Fibroblast of mammary gland (primary cell): ENCODE data around the gene TOB1.

Source experiments
- DNase-seq: peaks from one replicate; pipeline ENCODE4 v3.0.0-alpha.2; 2010; ENCODE audit warnings: low read depth
- H3K4me3 ChIP-seq: 2 replicates; pipeline ENCODE4 v1.5.1; 2011; ENCODE audit warnings: low read depth, mild to moderate bottlenecking, low read length, moderate library complexity; ENCODE audit not compliant: control insufficient read depth
- CTCF ChIP-seq: conservative IDR thresholded peaks from 2 replicates; pipeline ENCODE4 v1.5.1; 2011; ENCODE audit warnings: low read depth, low read length, inconsistent platforms; ENCODE audit not compliant: control insufficient read depth, insufficient read depth

TOB1 gene

GRCh38 chr17:50839591-50840310, 26.4 kb downstream of the TOB1 start:
- DNase-seq, result no peak
- H3K4me3 ChIP-seq, result no peak overlapping the region
- no peak for TF ChIP-seq CTCF

- no peak for TF ChIP-seq CTCF
- DNase-seq, result no peak
- no peak overlapping the region for H3K4me3 ChIP-seq
These were observed 27.9 kb downstream of the TOB1 start for GRCh38 chr17:50837980-50838954.

- no peak overlapping the region for H3K4me3 ChIP-seq
- TF ChIP-seq CTCF, result no peak
- no peak for DNase-seq
These were observed 28.7 kb downstream of the TOB1 start for GRCh38 chr17:50837286-50837979.

- DNase-seq, result no peak
- no peak for TF ChIP-seq CTCF
- H3K4me3 ChIP-seq, result no peak overlapping the region
These were observed 29.3 kb downstream of the TOB1 start for GRCh38 chr17:50836826-50837225.

GRCh38 chr17:50835301-50836234, 30.6 kb downstream of the TOB1 start, which contains the start of gene WFIKKN2:
Gene WFIKKN2 (plus strand): TSS chr17:50835586. CDS start chr17:50835938, 352 bp downstream.
- DNase-seq, result no peak
- peak within 1 kb of the TSS; percentile 6 for H3K4me3 ChIP-seq
- no peak for TF ChIP-seq CTCF
